CD8-positive, alpha-beta memory T cell (primary cell): ENCODE measurements around the gene ZGPAT. TPM values are rescaled to one million over a fixed set of nuclear protein-coding genes. Genes with fewer than 3 reads are reported as not detected.

ENCODE experiments used
- CTCF ChIA-PET: fragments of 350-600 bp; sonication (Branson Sonifier 250); formaldehyde crosslinking; loops from one replicate; lab custom pipeline; 2021; ENCODE audit warnings: antibody characterized with exemption; lab: Charles Lee
- POLR2A ChIA-PET: fragments of 350-600 bp; sonication (Branson Sonifier 250); formaldehyde crosslinking; loops from one replicate; lab custom pipeline; 2021; ENCODE audit warnings: antibody characterized with exemption; lab: Charles Lee
- DNase-seq, 5 donors: peaks; one replicate each; pipeline versions ENCODE4 v3.0.0 to v3.0.0-alpha.2; 2020 to 2022; ENCODE audit warnings: mixed read lengths in 1 of 5
- H3K27ac ChIP-seq: one replicate; pipeline ENCODE4 v1.7.0; 2013; ENCODE audit warnings: low read depth, mild to moderate bottlenecking, low read length, moderate library complexity
- H3K27me3 ChIP-seq: 2 replicates; pipeline ENCODE4 v1.7.0; 2013; ENCODE audit warnings: low read length, mild to moderate bottlenecking; ENCODE audit not compliant: insufficient read depth, poor library complexity, severe bottlenecking
- H3K36me3 ChIP-seq: 2 replicates; pipeline ENCODE4 v1.7.0; 2013; ENCODE audit warnings: mild to moderate bottlenecking, low read length, moderate library complexity; ENCODE audit not compliant: insufficient read depth
- H3K4me1 ChIP-seq: 2 replicates; pipeline ENCODE4 v1.7.0; 2013; ENCODE audit warnings: mild to moderate bottlenecking, low read length, moderate library complexity; ENCODE audit not compliant: insufficient read depth
- H3K4me3 ChIP-seq: 2 replicates; pipeline ENCODE4 v1.7.0; 2013; ENCODE audit warnings: mild to moderate bottlenecking, low read length
- H3K9me3 ChIP-seq: 2 replicates; pipeline ENCODE4 v1.7.0; 2013; ENCODE audit warnings: mild to moderate bottlenecking, low read length
- H3K27ac Mint-ChIP-seq, 8 donors: one replicate each; pipeline ENCODE4 v1.8.0; 2020 to 2021; ENCODE audit warnings: mixed read lengths in 8 of 8, mild to moderate bottlenecking in 6 of 8, inconsistent platforms in 3 of 8, moderate library complexity in 3 of 8
- H3K27me3 Mint-ChIP-seq, 2 donors: one replicate each; pipeline ENCODE4 v1.8.0; 2020 to 2021; ENCODE audit warnings: mixed read lengths in 2 of 2, mild to moderate bottlenecking in 1 of 2, moderate library complexity in 1 of 2
- H3K36me3 Mint-ChIP-seq, 3 donors: one replicate each; pipeline ENCODE4 v1.8.0; 2020 to 2021; ENCODE audit warnings: mixed read lengths in 3 of 3, inconsistent platforms in 1 of 3, mild to moderate bottlenecking in 1 of 3
- H3K4me1 Mint-ChIP-seq, 3 donors: one replicate each; pipeline ENCODE4 v1.8.0; 2020 to 2021; ENCODE audit warnings: mixed read lengths in 3 of 3, inconsistent platforms in 1 of 3, mild to moderate bottlenecking in 1 of 3
- H3K4me3 Mint-ChIP-seq, 7 donors: one replicate each; pipeline ENCODE4 v1.8.0; 2020 to 2021; ENCODE audit warnings: mixed read lengths in 7 of 7, mild to moderate bottlenecking in 6 of 7, moderate library complexity in 4 of 7, inconsistent platforms in 2 of 7
- H3K9me3 Mint-ChIP-seq, 5 donors: one replicate each; pipeline ENCODE4 v1.8.0; 2020 to 2022; ENCODE audit warnings: mixed read lengths in 5 of 5, mild to moderate bottlenecking in 3 of 5, moderate library complexity in 2 of 5, inconsistent platforms in 1 of 5
- polyA plus RNA-seq: library from polyadenylated mRNA; unstranded; fragments of 300-500 nt; fragmentation: Illumina TruSeq; gene quantifications from one replicate; pipeline ENCODE4 v1.2.3, GENCODE V29; 2021
- total RNA-seq, 2 experiments: library from RNA; stranded (reverse); gene quantifications; one replicate each; pipeline ENCODE4 v1.2.3, GENCODE V29; 2021

ZGPAT gene
- total and polyA plus RNA-seq, 3 experiments from 2014 or later = 29.7 to 77.5 (median 29.9) TPM

- Mint-ChIP-seq H3K27ac (peak overlapping the region in 4 of 8 donors; percentile 12 to 97 (median 52)), H3K36me3 (no peaks in the 10 kb centered on the region)
- POLR2A ChIA-PET = interaction anchor here (1.1 to 5.0 kb wide), 4 partner anchors 9 to 115 kb away, joined by 3 to 31 read pairs (median 7); partner anchors contain the start of genes LIME1, SLC2A4RG and TPD52L2
These were observed 42.0 kb downstream of the ZGPAT start for GRCh38 chr20:63749597-63750508.

GRCh38 chr20:63750807-63751470 lies 43.1 kb downstream of the ZGPAT start:
- peak overlapping the region; percentile 40 for H3K4me3 ChIP-seq
- DNase-seq = peak; percentile 39 to 77 (median 61)
- H3K4me3 Mint-ChIP-seq = peak overlapping the region in 6 of 7 donors; percentile 66 to 85 (median 82)
- CTCF ChIA-PET = interaction anchor here (0.6 to 2.6 kb wide), 6 partner anchors 10 to 114 kb away, joined by 3 to 14 read pairs (median 6); partner anchors contain the start of genes ARFRP1, LIME1, TPD52L2 and ZGPAT
- H3K4me1 ChIP-seq = peaks cover 22% of the 10 kb centered on the region
- no peaks in the 10 kb centered on the region for H3K9me3 Mint-ChIP-seq
- no peaks in the 10 kb centered on the region for H3K27me3 ChIP-seq
- H3K4me1 Mint-ChIP-seq = peaks cover 17 to 29% (median 22%) of the 10 kb centered on the region in 3 donors
- H3K9me3 ChIP-seq = no peaks in the 10 kb centered on the region
- no peak overlapping the region for H3K27ac ChIP-seq
- H3K36me3 ChIP-seq = no peaks in the 10 kb centered on the region
- no peaks in the 10 kb centered on the region for H3K27me3 Mint-ChIP-seq
- peak overlapping the region; percentile 75 to 97 (median 88) for H3K27ac Mint-ChIP-seq
- H3K36me3 Mint-ChIP-seq = no peaks in the 10 kb centered on the region
- POLR2A ChIA-PET = interaction anchor here (0.5 to 5.0 kb wide), 7 partner anchors 10 to 114 kb away, joined by 3 to 31 read pairs (median 4); partner anchors contain the start of genes ARFRP1, LIME1, SLC2A4RG and TPD52L2

More at GRCh38 chr20:63749597-63750508, 42.0 kb downstream of the ZGPAT start:
- DNase-seq = no peak
- no peaks in the 10 kb centered on the region for H3K9me3 ChIP-seq
- no peak overlapping the region for H3K27ac ChIP-seq
- CTCF ChIA-PET = interaction anchor here (0.5 to 2.6 kb wide), 7 partner anchors 9 to 115 kb away, joined by 3 to 14 read pairs (median 3); partner anchors contain the start of genes LIME1 and TPD52L2
- peak overlapping the region in 1 of 7 donors; percentile 66 for H3K4me3 Mint-ChIP-seq
- no peaks in the 10 kb centered on the region for H3K27me3 ChIP-seq
- H3K4me1 ChIP-seq = peaks cover 20% of the 10 kb centered on the region
- peaks cover 10 to 29% (median 21%) of the 10 kb centered on the region in 3 donors for H3K4me1 Mint-ChIP-seq
- H3K4me3 ChIP-seq = no peak overlapping the region
- no peaks in the 10 kb centered on the region for H3K9me3 Mint-ChIP-seq
- H3K27me3 Mint-ChIP-seq = no peaks in the 10 kb centered on the region
- H3K36me3 ChIP-seq = no peaks in the 10 kb centered on the region

DNA sequence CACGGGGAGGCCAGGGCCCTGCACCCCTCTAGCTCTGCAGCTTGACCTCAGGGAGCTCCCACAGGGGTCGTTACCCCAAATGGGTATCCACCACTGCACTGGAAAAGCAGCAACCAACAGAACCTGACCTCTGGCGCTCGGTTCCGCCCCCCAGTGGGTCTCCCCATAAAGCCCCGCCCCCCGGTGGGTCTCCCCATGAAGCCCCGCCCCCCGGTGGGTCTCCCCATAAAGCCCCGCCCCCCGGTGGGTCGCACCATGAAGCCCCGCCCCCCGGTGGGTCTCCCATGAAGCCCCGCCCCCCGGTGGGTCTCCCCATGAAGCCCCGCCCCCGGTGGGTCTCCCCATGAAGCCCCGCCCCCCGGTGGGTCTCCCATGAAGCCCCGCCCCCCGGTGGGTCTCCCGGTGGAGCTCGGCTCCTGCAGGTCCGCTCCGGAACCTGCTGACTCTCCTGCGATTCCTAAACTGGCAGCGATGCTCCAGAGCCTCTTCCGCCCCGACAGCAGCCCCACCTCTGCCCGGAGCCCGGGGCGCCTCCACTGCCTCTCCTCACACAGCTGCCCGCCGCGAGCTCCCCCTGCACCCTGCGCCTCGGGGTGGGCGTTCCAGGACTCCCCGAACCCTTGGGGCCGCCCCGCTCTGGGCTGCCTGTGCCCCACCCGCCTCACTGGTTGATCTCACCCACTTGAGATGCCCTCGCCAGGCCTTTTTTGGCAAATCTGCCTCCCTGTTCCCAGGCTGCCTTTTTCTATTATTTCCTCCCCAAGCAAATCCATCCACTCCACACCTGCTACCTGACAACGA lies 43.8 kb downstream of the ZGPAT start:
- Histone ChIP-seq H3K27ac (no peak overlapping the region), H3K9me3 (no peaks in the 10 kb centered on the region), H3K36me3 (no peaks in the 10 kb centered on the region), H3K4me1 (peaks cover 30% of the 10 kb centered on the region), H3K4me3 (peak overlapping the region; percentile 40), H3K27me3 (no peaks in the 10 kb centered on the region)
- H3K36me3 Mint-ChIP-seq = no peaks in the 10 kb centered on the region
- H3K27me3 Mint-ChIP-seq = no peaks in the 10 kb centered on the region
- CTCF ChIA-PET = interaction anchor here (1.7 to 2.6 kb wide), 4 partner anchors 11 to 44 kb away, joined by 4 to 14 read pairs (median 10); partner anchors contain the start of genes ARFRP1, LIME1 and ZGPAT
- peak in 3 of 5 donors; percentile 19 to 52 (median 33) for DNase-seq
- peaks cover 25 to 33% (median 29%) of the 10 kb centered on the region in 3 donors for H3K4me1 Mint-ChIP-seq
- H3K9me3 Mint-ChIP-seq = no peaks in the 10 kb centered on the region
- POLR2A ChIA-PET = interaction anchor here (0.6 to 5.0 kb wide), 7 partner anchors 8 to 113 kb away, joined by 3 to 31 read pairs (median 5); partner anchors contain the start of genes ARFRP1, LIME1, SLC2A4RG and TPD52L2
- peak overlapping the region in 6 of 7 donors; percentile 66 to 85 (median 82) for H3K4me3 Mint-ChIP-seq
- peak overlapping the region in 7 of 8 donors; percentile 81 to 97 (median 89) for H3K27ac Mint-ChIP-seq

- Mint-ChIP-seq H3K27ac (no peak overlapping the region), H3K36me3 (no peaks in the 10 kb centered on the region), H3K4me1 (peaks cover 32 to 35% (median 34%) of the 10 kb centered on the region in 3 donors), H3K4me3 (no peak overlapping the region), H3K9me3 (no peaks in the 10 kb centered on the region), H3K27me3 (no peaks in the 10 kb centered on the region)
- no peaks in the 10 kb centered on the region for H3K9me3 ChIP-seq
- H3K4me1 ChIP-seq = peaks cover 32% of the 10 kb centered on the region
- no peaks in the 10 kb centered on the region for H3K27me3 ChIP-seq
- no peak for DNase-seq
- no peak overlapping the region for H3K4me3 ChIP-seq
- CTCF ChIA-PET = interaction anchor here (1.9 to 2.6 kb wide), 2 partner anchors 15 to 45 kb away, joined by 9 to 14 read pairs; partner anchors contain the start of genes ARFRP1, LIME1 and ZGPAT
- POLR2A ChIA-PET = interaction anchor here (1.0 to 5.0 kb wide), 2 partner anchors 8 to 15 kb away, joined by 7 to 31 read pairs; partner anchors contain the start of genes LIME1 and SLC2A4RG
- no peak overlapping the region for H3K27ac ChIP-seq
- no peaks in the 10 kb centered on the region for H3K36me3 ChIP-seq
These were observed 44.7 kb downstream of the ZGPAT start for GRCh38 chr20:63752411-63753101.

- Histone ChIP-seq H3K4me3 (no peak overlapping the region), H3K27me3 (no peaks in the 10 kb centered on the region), H3K36me3 (no peaks in the 10 kb centered on the region), H3K9me3 (no peaks in the 10 kb centered on the region), H3K4me1 (peaks cover 32% of the 10 kb centered on the region), H3K27ac (no peak overlapping the region)
- Mint-ChIP-seq H3K27me3 (no peaks in the 10 kb centered on the region), H3K4me3 (no peak overlapping the region), H3K36me3 (no peaks in the 10 kb centered on the region), H3K4me1 (peaks cover 32 to 38% (median 34%) of the 10 kb centered on the region in 3 donors), H3K27ac (peak overlapping the region in 2 of 8 donors; percentile 40 to 80), H3K9me3 (no peaks in the 10 kb centered on the region)
- CTCF ChIA-PET = interaction anchor here (1.0 kb wide), 1 partner anchor 46 kb away, joined by 3 read pairs; the partner anchor contains the start of genes ARFRP1 and ZGPAT
- POLR2A ChIA-PET = no interaction called here
- DNase-seq = no peak
These were observed 45.5 kb downstream of the ZGPAT start for GRCh38 chr20:63753381-63753780.

- ChIA-PET CTCF (interaction anchor here (1.0 kb wide), 1 partner anchor 46 kb away, joined by 3 read pairs; the partner anchor contains the start of genes ARFRP1 and ZGPAT), POLR2A (no interaction called here)
- no peaks in the 10 kb centered on the region for H3K27me3 ChIP-seq
- no peaks in the 10 kb centered on the region for H3K36me3 ChIP-seq
- no peak overlapping the region for H3K4me3 ChIP-seq
- peaks cover 32% of the 10 kb centered on the region for H3K4me1 ChIP-seq
- H3K27me3 Mint-ChIP-seq = no peaks in the 10 kb centered on the region
- peak overlapping the region in 4 of 8 donors; percentile 48 to 80 (median 62) for H3K27ac Mint-ChIP-seq
- H3K4me1 Mint-ChIP-seq = peaks cover 30 to 34% (median 32%) of the 10 kb centered on the region in 3 donors
- H3K27ac ChIP-seq = no peak overlapping the region
- no peaks in the 10 kb centered on the region for H3K36me3 Mint-ChIP-seq
- H3K4me3 Mint-ChIP-seq = peak overlapping the region in 2 of 7 donors; percentile 41 to 62
- H3K9me3 ChIP-seq = no peaks in the 10 kb centered on the region
- no peaks in the 10 kb centered on the region for H3K9me3 Mint-ChIP-seq
- DNase-seq = no peak
These were observed 46.2 kb downstream of the ZGPAT start for GRCh38 chr20:63754008-63754407.
